ENCODE data around the gene HS6ST1. TPM values are rescaled to one million over a fixed set of nuclear protein-coding genes. Genes with fewer than 3 reads are reported as not detected.

Gene HS6ST1
- total and polyA plus RNA-seq, 2 of the 4 experiments (the other 2 are of a cell fraction): 29.9 to 36.9 TPM

DNA sequence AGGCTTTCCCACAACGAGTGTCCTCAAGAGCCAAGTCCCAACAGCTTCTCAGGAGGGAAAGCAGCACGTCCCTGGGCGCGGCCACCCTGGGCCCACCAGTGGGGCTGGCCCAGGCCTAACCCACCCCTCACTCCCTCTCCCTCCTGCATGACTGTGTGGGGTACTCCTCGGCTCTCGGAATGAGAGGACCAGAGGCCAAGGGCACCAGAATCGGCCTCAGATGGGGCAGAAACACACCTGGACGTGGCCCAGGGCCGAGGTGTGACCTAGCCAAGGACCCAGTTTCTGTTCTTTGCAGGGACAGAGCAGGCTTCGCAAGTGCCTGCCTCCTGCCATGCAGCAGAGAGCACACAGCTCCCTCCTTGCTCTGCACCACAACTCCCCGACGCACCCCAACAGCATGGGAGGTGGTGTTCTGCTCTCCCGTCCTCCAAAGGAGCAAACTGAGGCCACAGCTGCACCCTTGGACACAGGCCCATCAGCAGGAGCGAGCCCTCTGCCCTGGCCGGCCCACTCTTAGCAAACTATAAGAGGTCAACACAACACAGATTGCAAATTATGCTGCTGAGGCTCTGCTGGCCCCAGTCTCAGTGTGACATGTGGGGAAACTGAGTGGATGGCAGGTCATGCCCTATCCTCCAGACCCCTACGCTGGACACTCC is 19.7 kb downstream of the HS6ST1 start:
- no peak overlapping the region; the same call in 1 of the 2 replicates for H2BK20ac ChIP-seq (ENCODE audit: low read depth, low read length)
- H3K4me3 ChIP-seq (ENCODE audit: insufficient read depth, low read depth, low read length): no peak overlapping the region
- H3K9me1 ChIP-seq (ENCODE audit: insufficient read depth, low read length): peaks cover 51% of the 10 kb centered on the region
- peak overlapping the region; percentile 57 for H3K18ac ChIP-seq (ENCODE audit: low read depth, low read length)
- peak overlapping the region; percentile 99 for H3K4ac ChIP-seq (ENCODE audit: low read depth, low read length)
- no peak for ATAC-seq (ENCODE audit: low read depth)
- peak overlapping the region; percentile 68 for H4K5ac ChIP-seq (ENCODE audit: low read depth, low read length)
- 0 out of 2 replicates have a peak overlapping the region, but pooled peaks have one; percentile 8 for H3K23ac ChIP-seq (ENCODE audit: low read depth, low read length)
- H3K56ac ChIP-seq (ENCODE audit: extremely low read depth, insufficient read depth, low read length): no peak overlapping the region
- intact Hi-C loops (cut with micrococcal nuclease) (no loop called here), in situ Hi-C loops (cut with MboI; ENCODE audit: low sequenced_read_pairs) (no loop called here), dilution Hi-C loops (cut with HindIII; ENCODE audit: low sequenced_read_pairs, unreplicated experiment) (no loop called here)
- no peak overlapping the region for H3K4me2 ChIP-seq (ENCODE audit: low read depth, low read length)
- H3K9me3 ChIP-seq (ENCODE audit: control insufficient read depth, insufficient read depth, low read length): no peaks in the 10 kb centered on the region
- H2BK120ac ChIP-seq (ENCODE audit: low read depth, low read length): peak overlapping the region; percentile 99; the same call in 1 of the 2 replicates
- H4K8ac ChIP-seq (ENCODE audit: low read depth in 2 of 2, low read length in 2 of 2): peak overlapping the region; percentile 26 to 66; a peak in 3 of 4 replicates
- CTCF ChIA-PET: interaction anchor here (1.1 kb wide), 1 partner anchor 39 kb away, joined by 3 read pairs; no protein-coding TSS in a partner anchor
- H3K36me3 ChIP-seq (ENCODE audit: control insufficient read depth, insufficient read depth, low read length): peaks cover 35% of the 10 kb centered on the region
- H3K14ac ChIP-seq (replicated peaks; ENCODE audit: low read depth, low read length): 0 out of 2 replicates have a peak overlapping the region, but pooled peaks have one; percentile 26
- no TSS peak for BruUV-seq (replicated peaks)
- H2BK15ac ChIP-seq (ENCODE audit: low read depth, low read length): peak overlapping the region; percentile 38; the same call in 2 of the 3 replicates
- peak overlapping the region; percentile 100 for H4K91ac ChIP-seq (ENCODE audit: insufficient read depth, low read depth, low read length)
- POLR2A ChIA-PET (ENCODE audit: unreplicated experiment): no interaction called here
- DNase-seq: no peak
- peak overlapping the region; percentile 96 for H3K27ac ChIP-seq (ENCODE audit: insufficient read depth, low read length)
- TF ChIP-seq CEBPB (IDR thresholded peaks at IDR 0.05; ENCODE audit: low read depth, low read length): no peak
- no peak for TF ChIP-seq BHLHE40 (IDR thresholded peaks at IDR 0.05; ENCODE audit: low read depth, low read length)
- no peak for TF ChIP-seq RAD21 (IDR thresholded peaks at IDR 0.05; ENCODE audit: low read length)
- TF ChIP-seq, protein P1, sequence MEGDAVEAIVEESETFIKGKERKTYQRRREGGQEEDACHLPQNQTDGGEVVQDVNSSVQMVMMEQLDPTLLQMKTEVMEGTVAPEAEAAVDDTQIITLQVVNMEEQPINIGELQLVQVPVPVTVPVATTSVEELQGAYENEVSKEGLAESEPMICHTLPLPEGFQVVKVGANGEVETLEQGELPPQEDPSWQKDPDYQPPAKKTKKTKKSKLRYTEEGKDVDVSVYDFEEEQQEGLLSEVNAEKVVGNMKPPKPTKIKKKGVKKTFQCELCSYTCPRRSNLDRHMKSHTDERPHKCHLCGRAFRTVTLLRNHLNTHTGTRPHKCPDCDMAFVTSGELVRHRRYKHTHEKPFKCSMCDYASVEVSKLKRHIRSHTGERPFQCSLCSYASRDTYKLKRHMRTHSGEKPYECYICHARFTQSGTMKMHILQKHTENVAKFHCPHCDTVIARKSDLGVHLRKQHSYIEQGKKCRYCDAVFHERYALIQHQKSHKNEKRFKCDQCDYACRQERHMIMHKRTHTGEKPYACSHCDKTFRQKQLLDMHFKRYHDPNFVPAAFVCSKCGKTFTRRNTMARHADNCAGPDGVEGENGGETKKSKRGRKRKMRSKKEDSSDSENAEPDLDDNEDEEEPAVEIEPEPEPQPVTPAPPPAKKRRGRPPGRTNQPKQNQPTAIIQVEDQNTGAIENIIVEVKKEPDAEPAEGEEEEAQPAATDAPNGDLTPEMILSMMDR (conservative IDR thresholded peaks at IDR 0.05; ENCODE audit: low read depth, low read length): no peak
- TF ChIP-seq NFE2L2 (IDR thresholded peaks at IDR 0.05; ENCODE audit: low read depth, low read length): no peak
- TF ChIP-seq, protein P2, sequence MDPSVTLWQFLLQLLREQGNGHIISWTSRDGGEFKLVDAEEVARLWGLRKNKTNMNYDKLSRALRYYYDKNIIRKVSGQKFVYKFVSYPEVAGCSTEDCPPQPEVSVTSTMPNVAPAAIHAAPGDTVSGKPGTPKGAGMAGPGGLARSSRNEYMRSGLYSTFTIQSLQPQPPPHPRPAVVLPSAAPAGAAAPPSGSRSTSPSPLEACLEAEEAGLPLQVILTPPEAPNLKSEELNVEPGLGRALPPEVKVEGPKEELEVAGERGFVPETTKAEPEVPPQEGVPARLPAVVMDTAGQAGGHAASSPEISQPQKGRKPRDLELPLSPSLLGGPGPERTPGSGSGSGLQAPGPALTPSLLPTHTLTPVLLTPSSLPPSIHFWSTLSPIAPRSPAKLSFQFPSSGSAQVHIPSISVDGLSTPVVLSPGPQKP (IDR thresholded peaks at IDR 0.05; ENCODE audit: borderline replicate concordance, low read depth, low read length): no peak
- no peak for TF ChIP-seq RFX5 (IDR thresholded peaks at IDR 0.05; ENCODE audit: low read depth, low read length)
- no peak for TF ChIP-seq MAFK (IDR thresholded peaks at IDR 0.05; ENCODE audit: low read depth, low read length)
- no peak for TF ChIP-seq RCOR1 (IDR thresholded peaks at IDR 0.05; ENCODE audit: insufficient replicate concordance, low read length)
- no peak for TF ChIP-seq FOS (IDR thresholded peaks at IDR 0.05; ENCODE audit: low read depth, low read length)
- TF ChIP-seq POLR2A (IDR thresholded peaks at IDR 0.05; ENCODE audit: low read depth, low read length): no peak
- TF ChIP-seq MXI1 (IDR thresholded peaks at IDR 0.05; ENCODE audit: borderline replicate concordance, low read depth, low read length): no peak
- TF ChIP-seq SMC3 (IDR thresholded peaks at IDR 0.05; ENCODE audit: low read depth, low read length): no peak
- TF ChIP-seq, protein P3, sequence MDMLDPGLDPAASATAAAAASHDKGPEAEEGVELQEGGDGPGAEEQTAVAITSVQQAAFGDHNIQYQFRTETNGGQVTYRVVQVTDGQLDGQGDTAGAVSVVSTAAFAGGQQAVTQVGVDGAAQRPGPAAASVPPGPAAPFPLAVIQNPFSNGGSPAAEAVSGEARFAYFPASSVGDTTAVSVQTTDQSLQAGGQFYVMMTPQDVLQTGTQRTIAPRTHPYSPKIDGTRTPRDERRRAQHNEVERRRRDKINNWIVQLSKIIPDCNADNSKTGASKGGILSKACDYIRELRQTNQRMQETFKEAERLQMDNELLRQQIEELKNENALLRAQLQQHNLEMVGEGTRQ (IDR thresholded peaks at IDR 0.05; ENCODE audit: low read depth, low read length): no peak
- no peak for TF ChIP-seq MAZ (IDR thresholded peaks at IDR 0.05; ENCODE audit: borderline replicate concordance, low read depth, low read length)
- H3K4me1 ChIP-seq (ENCODE audit: control insufficient read depth, insufficient read depth, low read length): peaks cover 53% of the 10 kb centered on the region
- H2AK9ac ChIP-seq (replicated peaks; ENCODE audit: low read depth, low read length, poor library complexity): peak overlapping the region; percentile 35
- 96% methylated on average over 4 of the region's 16 CpGs; no CpG with 5 or more reads in 1 of the 2 experiments for WGBS, 2 experiments (ENCODE audit: extremely low coverage in 2 of 2, insufficient read length in 1 of 2)
- peak overlapping the region; percentile 48 for H2BK5ac ChIP-seq (ENCODE audit: low read depth, low read length, poor library complexity, severe bottlenecking)
- peak overlapping the region; percentile 28 for H3K9ac ChIP-seq (ENCODE audit: low read depth, low read length)
- H2AFZ ChIP-seq (replicated peaks; ENCODE audit: low read length, poor library complexity): peak overlapping the region; percentile 35
- no peaks in the 10 kb centered on the region for H3K27me3 ChIP-seq (ENCODE audit: control insufficient read depth, insufficient read depth, low read length)
- peaks cover 49 to 89% of the 10 kb centered on the region in 2 experiments for H3K79me1 ChIP-seq (ENCODE audit: low read depth in 1 of 2, low read length in 2 of 2)
- peaks cover 60% of the 10 kb centered on the region for H4K20me1 ChIP-seq (ENCODE audit: insufficient read depth, low read length)
- H2AK5ac ChIP-seq (ENCODE audit: low read depth, low read length): peak overlapping the region; percentile 97

Data from IMR-90 (cell line).